MM.1S (cell line): ENCODE measurements around the gene COL28A1.

Experiments
- DNase-seq: peaks from one replicate; pipeline ENCODE4 v3.0.0-alpha.2; 2015
- H2AFZ ChIP-seq: fragments of 300-600 bp; sonication (generic); 2 replicates; pipeline ENCODE4 v1.6.0; 2016; ENCODE audit warnings: antibody characterized with exemption, low read length
- H3F3A ChIP-seq: fragments of 300-600 bp; sonication (generic); 2 replicates; pipeline ENCODE4 v1.6.1; 2016; ENCODE audit warnings: mild to moderate bottlenecking, antibody characterized with exemption, low read length, moderate library complexity, mixed read lengths; ENCODE audit not compliant: insufficient read depth
- H3K27ac ChIP-seq: fragments of 300-600 bp; sonication (generic); 2 replicates; pipeline ENCODE4 v1.5.1; 2016; ENCODE audit warnings: mild to moderate bottlenecking, low read length
- H3K27me3 ChIP-seq: fragments of 300-600 bp; sonication (generic); replicated peaks from 2 replicates; pipeline ENCODE4 v1.6.0; 2016; ENCODE audit warnings: low read length; ENCODE audit not compliant: insufficient read depth
- H3K36me3 ChIP-seq: fragments of 300-600 bp; sonication (generic); replicated peaks from 2 replicates; pipeline ENCODE4 v1.6.1; 2016; ENCODE audit warnings: mild to moderate bottlenecking, low read length, mixed read lengths; ENCODE audit not compliant: insufficient read depth
- H3K4me1 ChIP-seq: fragments of 300-600 bp; sonication (generic); 2 replicates; pipeline ENCODE4 v1.6.1; 2016; ENCODE audit warnings: low read length, mixed read lengths
- H3K4me2 ChIP-seq: fragments of 300-600 bp; sonication (generic); 2 replicates; pipeline ENCODE4 v1.6.0; 2016; ENCODE audit warnings: low read depth, low read length
- H3K4me3 ChIP-seq: fragments of 300-600 bp; sonication (generic); 2 replicates; pipeline ENCODE4 v1.5.1; 2016; ENCODE audit warnings: low read length, mixed read lengths
- H3K79me2 ChIP-seq: fragments of 300-600 bp; sonication (generic); 2 replicates; pipeline ENCODE4 v1.6.1; 2016; ENCODE audit warnings: mixed run types, low read length, mixed read lengths
- H3K9ac ChIP-seq: fragments of 300-600 bp; sonication (generic); 2 replicates; pipeline ENCODE4 v1.6.1; 2016; ENCODE audit warnings: low read length, mixed read lengths
- H3K9me2 ChIP-seq: fragments of 300-600 bp; sonication (generic); replicated peaks from 2 replicates; pipeline ENCODE4 v1.6.1; 2016; ENCODE audit warnings: mild to moderate bottlenecking, low read length, mixed read lengths; ENCODE audit not compliant: insufficient read depth
- H3K9me3 ChIP-seq: fragments of 300-600 bp; sonication (generic); replicated peaks from 2 replicates; pipeline ENCODE4 v1.6.1; 2016; ENCODE audit warnings: mild to moderate bottlenecking, low read length, mixed read lengths; ENCODE audit not compliant: insufficient read depth
- H4K20me1 ChIP-seq: fragments of 300-600 bp; sonication (generic); 2 replicates; pipeline ENCODE4 v1.6.1; 2016; ENCODE audit warnings: mild to moderate bottlenecking, low read length, moderate library complexity, mixed read lengths; ENCODE audit not compliant: insufficient read depth
- EZH2 ChIP-seq: fragments of 300-600 bp; sonication (generic); optimal IDR thresholded peaks from 2 replicates; pipeline ENCODE3; 2017; ENCODE audit warnings: low read depth, mild to moderate bottlenecking, antibody characterized with exemption, low read length, mixed read lengths
- EZH2phosphoT487 ChIP-seq: fragments of 300-600 bp; sonication (generic); IDR thresholded peaks from 2 replicates; pipeline ENCODE4 v1.6.1; 2018; ENCODE audit warnings: antibody characterized with exemption, low read length
- TF ChIP-seq, protein P1 (sequence below): fragments of 300-600 bp; sonication (generic); IDR thresholded peaks from 2 replicates; pipeline ENCODE4 v1.5.1; 2016; ENCODE audit warnings: antibody characterized with exemption, low read length, mixed read lengths

Gene COL28A1

GRCh38 chr7:7521259-7521658, 14.4 kb downstream of the COL28A1 start:
- no peaks in the 10 kb centered on the region for H3K36me3 ChIP-seq
- no peak overlapping the region for H3K4me2 ChIP-seq
- no peak overlapping the region for H2AFZ ChIP-seq
- H3K9me3 ChIP-seq = no peaks in the 10 kb centered on the region
- no peak overlapping the region for H3K9ac ChIP-seq
- no peaks in the 10 kb centered on the region for H3K9me2 ChIP-seq
- no peak for DNase-seq
- no peaks in the 10 kb centered on the region for H3K4me1 ChIP-seq
- no peak for TF ChIP-seq EZH2
- H3K4me3 ChIP-seq = no peak overlapping the region
- no peaks in the 10 kb centered on the region for H4K20me1 ChIP-seq
- no peaks in the 10 kb centered on the region for H3K79me2 ChIP-seq
- no peaks in the 10 kb centered on the region for H3K27me3 ChIP-seq
- H3F3A ChIP-seq = no peaks in the 10 kb centered on the region
- H3K27ac ChIP-seq = no peak overlapping the region

DNA sequence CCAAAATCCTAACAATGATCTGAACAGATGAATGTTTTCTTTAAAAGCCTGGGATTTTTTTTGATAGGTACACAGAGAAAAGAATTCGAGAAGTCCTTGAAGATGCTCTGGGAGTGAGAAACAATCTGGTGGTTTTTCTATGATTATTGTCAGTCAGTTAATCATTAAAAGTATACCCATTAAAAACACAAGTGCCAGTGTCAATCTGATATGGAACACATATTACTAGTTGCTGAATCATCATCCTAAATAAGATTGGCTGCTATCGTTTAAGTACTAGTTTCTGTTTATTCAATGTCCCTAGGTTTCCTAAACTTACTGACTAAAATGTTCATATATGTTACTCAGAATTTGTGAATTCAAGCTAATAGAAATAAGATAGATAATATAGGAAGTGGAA, 16.1 kb downstream of the COL28A1 start:
- TF ChIP-seq, protein P1, sequence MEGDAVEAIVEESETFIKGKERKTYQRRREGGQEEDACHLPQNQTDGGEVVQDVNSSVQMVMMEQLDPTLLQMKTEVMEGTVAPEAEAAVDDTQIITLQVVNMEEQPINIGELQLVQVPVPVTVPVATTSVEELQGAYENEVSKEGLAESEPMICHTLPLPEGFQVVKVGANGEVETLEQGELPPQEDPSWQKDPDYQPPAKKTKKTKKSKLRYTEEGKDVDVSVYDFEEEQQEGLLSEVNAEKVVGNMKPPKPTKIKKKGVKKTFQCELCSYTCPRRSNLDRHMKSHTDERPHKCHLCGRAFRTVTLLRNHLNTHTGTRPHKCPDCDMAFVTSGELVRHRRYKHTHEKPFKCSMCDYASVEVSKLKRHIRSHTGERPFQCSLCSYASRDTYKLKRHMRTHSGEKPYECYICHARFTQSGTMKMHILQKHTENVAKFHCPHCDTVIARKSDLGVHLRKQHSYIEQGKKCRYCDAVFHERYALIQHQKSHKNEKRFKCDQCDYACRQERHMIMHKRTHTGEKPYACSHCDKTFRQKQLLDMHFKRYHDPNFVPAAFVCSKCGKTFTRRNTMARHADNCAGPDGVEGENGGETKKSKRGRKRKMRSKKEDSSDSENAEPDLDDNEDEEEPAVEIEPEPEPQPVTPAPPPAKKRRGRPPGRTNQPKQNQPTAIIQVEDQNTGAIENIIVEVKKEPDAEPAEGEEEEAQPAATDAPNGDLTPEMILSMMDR = no peak
- TF ChIP-seq EZH2phosphoT487 (no peak), EZH2 (no peak)
- Histone ChIP-seq H3F3A (no peaks in the 10 kb centered on the region), H3K27me3 (no peaks in the 10 kb centered on the region), H4K20me1 (no peaks in the 10 kb centered on the region), H2AFZ (no peak overlapping the region), H3K4me3 (no peak overlapping the region), H3K4me2 (no peak overlapping the region), H3K79me2 (no peaks in the 10 kb centered on the region), H3K9ac (no peak overlapping the region), H3K9me2 (no peaks in the 10 kb centered on the region), H3K27ac (no peak overlapping the region), H3K36me3 (no peaks in the 10 kb centered on the region), H3K4me1 (no peaks in the 10 kb centered on the region), H3K9me3 (no peaks in the 10 kb centered on the region)
- no peak for DNase-seq

DNA sequence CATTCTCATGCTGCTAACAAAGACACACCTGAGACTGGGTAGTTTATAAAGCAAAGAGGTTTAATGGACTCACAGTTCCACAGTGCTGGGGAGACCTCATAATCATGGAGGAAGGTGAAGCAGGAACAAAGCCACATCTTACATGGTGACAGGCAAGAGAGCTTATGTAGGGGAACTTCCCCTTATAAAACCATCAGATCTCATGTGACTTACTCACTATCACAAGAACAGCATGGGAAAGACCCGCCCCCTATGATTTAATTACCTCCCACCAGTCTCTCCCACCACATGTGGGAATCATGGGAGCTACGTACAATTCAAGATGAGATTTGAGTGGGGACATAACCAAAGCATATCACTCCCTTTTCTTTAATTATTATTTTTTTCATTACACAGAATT, 16.6 kb downstream of the COL28A1 start:
- no peak overlapping the region for H2AFZ ChIP-seq

DNA sequence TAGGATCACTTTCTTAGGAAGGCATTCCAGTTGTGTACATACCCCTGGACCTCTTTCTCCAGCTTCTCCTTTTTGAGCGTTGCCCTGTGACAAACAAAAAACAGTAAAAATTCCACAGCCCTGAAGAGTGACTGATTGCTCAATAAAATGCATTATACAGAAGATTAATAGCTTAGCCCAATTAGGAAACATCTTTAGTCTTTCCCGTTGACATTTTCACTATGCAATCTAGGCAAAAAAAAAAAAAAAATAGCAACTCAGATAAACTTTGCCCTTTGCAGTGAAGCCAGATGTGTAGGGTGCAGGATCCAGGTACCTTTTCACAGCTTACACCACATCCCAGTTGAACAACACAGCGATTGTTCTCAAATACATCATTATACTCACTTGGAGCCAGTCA, 17.9 kb downstream of the COL28A1 start:
- Histone ChIP-seq H3K79me2 (no peaks in the 10 kb centered on the region), H3K4me3 (no peak overlapping the region), H3K27ac (no peak overlapping the region), H3K4me1 (no peaks in the 10 kb centered on the region), H3K27me3 (no peaks in the 10 kb centered on the region), H3K4me2 (no peak overlapping the region), H3K9me2 (no peaks in the 10 kb centered on the region), H3K36me3 (no peaks in the 10 kb centered on the region), H3F3A (no peaks in the 10 kb centered on the region), H3K9me3 (no peaks in the 10 kb centered on the region), H4K20me1 (no peaks in the 10 kb centered on the region), H3K9ac (no peak overlapping the region), H2AFZ (no peak overlapping the region)
- TF ChIP-seq, protein P1 = no peak
- no peak for TF ChIP-seq EZH2phosphoT487
- no peak for TF ChIP-seq EZH2
- no peak for DNase-seq

More for the DNA sequence above, 16.6 kb downstream of the COL28A1 start:
- TF ChIP-seq, protein P1 = no peak
- TF ChIP-seq EZH2 = no peak
- TF ChIP-seq EZH2phosphoT487 = no peak
- Histone ChIP-seq H4K20me1 (no peaks in the 10 kb centered on the region), H3F3A (no peaks in the 10 kb centered on the region), H3K4me3 (no peak overlapping the region), H3K79me2 (no peaks in the 10 kb centered on the region), H3K9me3 (no peaks in the 10 kb centered on the region), H3K9me2 (no peaks in the 10 kb centered on the region), H3K27me3 (no peaks in the 10 kb centered on the region), H3K4me1 (no peaks in the 10 kb centered on the region), H3K4me2 (no peak overlapping the region), H3K27ac (no peak overlapping the region), H3K9ac (no peak overlapping the region), H3K36me3 (no peaks in the 10 kb centered on the region)
- DNase-seq = no peak
